NCI-H2227 (cell line): ENCODE data around the gene TAGLN.

ENCODE experiments used
- DNase-seq: peaks from one replicate; lab custom pipeline; 2025; ENCODE audit not compliant: unreplicated experiment; lab: John Stamatoyannopoulos, UW

TAGLN gene

GRCh38 chr11:117199053-117199915 is at the start of gene TAGLN:
Gene TAGLN, plus strand, starts transcription at chr11:117199370. Its CDS starts 3,644 bp downstream, at chr11:117203014.
- DNase-seq: no peak

- no peak for DNase-seq
Measured at GRCh38 chr11:117152066-117152465, 47.1 kb upstream of the TAGLN start.

GRCh38 chr11:117154468-117154867 is 44.7 kb upstream of the TAGLN start:
- DNase-seq: no peak

GRCh38 chr11:117157507-117157906 is 41.7 kb upstream of the TAGLN start:
- DNase-seq: no peak

- no peak for DNase-seq
Measured at GRCh38 chr11:117159892-117160291, 39.3 kb upstream of the TAGLN start.

- no peak for DNase-seq
Measured at GRCh38 chr11:117160826-117161225, 38.3 kb upstream of the TAGLN start.

- no peak for DNase-seq
Measured at GRCh38 chr11:117166491-117166890, 32.7 kb upstream of the TAGLN start.

GRCh38 chr11:117169736-117170135 is 29.4 kb upstream of the TAGLN start:
- no peak for DNase-seq

- no peak for DNase-seq
Measured at GRCh38 chr11:117170210-117170609, 29.0 kb upstream of the TAGLN start.

- no peak for DNase-seq
Measured at GRCh38 chr11:117171007-117171403, 28.2 kb upstream of the TAGLN start.

GRCh38 chr11:117171404-117172061 is 27.6 kb upstream of the TAGLN start:
- DNase-seq: no peak

GRCh38 chr11:117172724-117173421 is 26.3 kb upstream of the TAGLN start:
- DNase-seq: no peak

GRCh38 chr11:117175104-117175503 is 24.1 kb upstream of the TAGLN start:
- no peak for DNase-seq

- DNase-seq: no peak
Measured at GRCh38 chr11:117175781-117176180, 23.4 kb upstream of the TAGLN start.

GRCh38 chr11:117176186-117176585 is 23.0 kb upstream of the TAGLN start:
- no peak for DNase-seq

GRCh38 chr11:117177534-117178209 is 21.5 kb upstream of the TAGLN start:
- no peak for DNase-seq

- DNase-seq: peak; percentile 92
Measured at GRCh38 chr11:117178210-117179034, 20.7 kb upstream of the TAGLN start, which contains the start of gene SIDT2. Gene SIDT2, plus strand, starts transcription at chr11:117178743. Its CDS starts 521 bp downstream, at chr11:117179264.

- DNase-seq: no peak
Measured at GRCh38 chr11:117179048-117179999, 19.8 kb upstream of the TAGLN start.

- no peak for DNase-seq
Measured at GRCh38 chr11:117180020-117180419, 19.1 kb upstream of the TAGLN start.
